Hepatocyte (in vitro differentiated cells): ENCODE results near the gene AVPR2. TPM values are rescaled to one million over a fixed set of nuclear protein-coding genes. Genes with fewer than 3 reads are reported as not detected.

ENCODE experiments used
- DNase-seq: peaks from one replicate; pipeline ENCODE4 v3.0.0-alpha.2; 2016; ENCODE audit warnings: low spot score
- H2AFZ ChIP-seq: fragments of 200-600 bp; sonication (generic); 2 replicates; pipeline ENCODE4 v1.6.0; 2016; ENCODE audit warnings: antibody characterized with exemption, mild to moderate bottlenecking
- H3K27ac ChIP-seq: fragments of 200-600 bp; sonication (generic); 2 replicates; pipeline ENCODE4 v1.5.1; 2016; ENCODE audit warnings: mild to moderate bottlenecking
- H3K27me3 ChIP-seq: fragments of 200-600 bp; sonication (generic); 2 replicates; pipeline ENCODE4 v1.6.1; 2016
- H3K36me3 ChIP-seq: fragments of 200-600 bp; sonication (generic); replicated peaks from 2 replicates; pipeline ENCODE4 v1.5.1; 2016; ENCODE audit warnings: low read depth; ENCODE audit not compliant: insufficient read depth
- H3K4me1 ChIP-seq: fragments of 200-600 bp; sonication (generic); 2 replicates; pipeline ENCODE4 v1.5.1; 2016; ENCODE audit warnings: mild to moderate bottlenecking, moderate library complexity; ENCODE audit not compliant: insufficient read depth
- H3K4me2 ChIP-seq: fragments of 200-600 bp; sonication (generic); 2 replicates; pipeline ENCODE4 v1.6.0; 2016
- H3K4me3 ChIP-seq: fragments of 200-600 bp; sonication (generic); 2 replicates; pipeline ENCODE4 v1.5.1; 2016; ENCODE audit warnings: mild to moderate bottlenecking
- H3K79me2 ChIP-seq: fragments of 200-600 bp; sonication (generic); 2 replicates; pipeline ENCODE4 v1.6.0; 2017; ENCODE audit warnings: mild to moderate bottlenecking
- H3K9me2 ChIP-seq: fragments of 200-600 bp; sonication (generic); replicated peaks from 2 replicates; pipeline ENCODE4 v1.6.0; 2017; ENCODE audit warnings: mild to moderate bottlenecking; ENCODE audit not compliant: insufficient read depth
- H3K9me3 ChIP-seq: fragments of 200-600 bp; sonication (generic); 2 replicates; pipeline ENCODE4 v1.5.1; 2016; ENCODE audit warnings: low read depth, mild to moderate bottlenecking
- H4K20me1 ChIP-seq: fragments of 200-600 bp; sonication (generic); 2 replicates; pipeline ENCODE4 v1.6.0; 2016; ENCODE audit warnings: mild to moderate bottlenecking; ENCODE audit not compliant: insufficient read depth, poor library complexity, severe bottlenecking
- EZH2 ChIP-seq: fragments of 200-600 bp; sonication (generic); IDR thresholded peaks from 2 replicates; pipeline ENCODE4 v1.6.1; 2016; ENCODE audit warnings: antibody characterized with exemption, mild to moderate bottlenecking, borderline replicate concordance
- EZH2phosphoT487 ChIP-seq: fragments of 200-600 bp; sonication (generic); IDR thresholded peaks from one replicate; pipeline ENCODE4 v1.6.1; 2018; ENCODE audit warnings: antibody characterized with exemption, mild to moderate bottlenecking, low read depth, moderate library complexity; ENCODE audit not compliant: unreplicated experiment, severe bottlenecking
- WGBS: methylation state at CpG from one replicate; pipeline ENCODE4 v1.1.6; 2016; ENCODE audit warnings: low lambda C conversion rate; ENCODE audit errors: missing lambda C conversion rate; 5-methylcytosine and 5-hydroxymethylcytosine counted together
- polyA plus RNA-seq: library from polyadenylated mRNA; unstranded; fragments of >200 nt; fragmentation: Nextera tagmentation; extraction: Ambion mirVana; gene quantifications from 2 replicates; pipeline ENCODE4 v1.2.1, GENCODE V29; 2016
- total RNA-seq: library from RNA; depleted of rRNA; stranded (reverse); fragments of >200 nt; gene quantifications from 2 replicates; pipeline ENCODE4 v1.2.3, GENCODE V29; 2014
- TF ChIP-seq, protein P1 (sequence below): fragments of 200-600 bp; sonication (generic); IDR thresholded peaks from 2 replicates; pipeline ENCODE4 v1.5.1; 2016; ENCODE audit warnings: antibody characterized with exemption, mild to moderate bottlenecking; ENCODE audit not compliant: poor library complexity

AVPR2 gene
- total and polyA plus RNA-seq, 2 experiments from 2014 or later, result not detected

DNA sequence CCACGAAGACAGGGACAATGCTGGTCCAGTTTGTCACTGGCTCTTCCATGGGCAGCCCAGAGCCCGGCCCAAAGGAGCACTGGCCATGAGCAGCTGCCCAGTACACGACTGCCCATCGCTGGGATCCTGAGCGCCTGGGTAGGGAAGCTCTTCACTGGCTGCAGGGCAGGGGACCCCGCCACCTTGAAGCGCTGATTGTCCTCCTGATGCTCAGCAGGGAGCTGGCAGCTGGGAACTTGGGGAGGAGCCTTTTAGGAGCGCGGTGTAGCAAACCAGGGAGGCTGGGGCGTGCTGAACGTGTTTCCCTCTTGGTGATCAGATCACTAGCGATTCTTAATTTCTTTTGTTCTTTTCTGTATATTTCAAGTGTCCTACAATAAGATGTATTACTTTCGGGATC lies 20.3 kb upstream of the AVPR2 start:
- Histone ChIP-seq H3K4me1 (no peaks in the 10 kb centered on the region), H3K27me3 (peaks cover 29% of the 10 kb centered on the region), H3K9me3 (no peaks in the 10 kb centered on the region), H4K20me1 (no peaks in the 10 kb centered on the region), H3K79me2 (no peaks in the 10 kb centered on the region), H3K9me2 (no peaks in the 10 kb centered on the region), H3K4me2 (no peak overlapping the region), H3K36me3 (no peaks in the 10 kb centered on the region), H2AFZ (no peak overlapping the region), H3K27ac (no peak overlapping the region), H3K4me3 (no peak overlapping the region)
- no peak for DNase-seq
- TF ChIP-seq, protein P1, sequence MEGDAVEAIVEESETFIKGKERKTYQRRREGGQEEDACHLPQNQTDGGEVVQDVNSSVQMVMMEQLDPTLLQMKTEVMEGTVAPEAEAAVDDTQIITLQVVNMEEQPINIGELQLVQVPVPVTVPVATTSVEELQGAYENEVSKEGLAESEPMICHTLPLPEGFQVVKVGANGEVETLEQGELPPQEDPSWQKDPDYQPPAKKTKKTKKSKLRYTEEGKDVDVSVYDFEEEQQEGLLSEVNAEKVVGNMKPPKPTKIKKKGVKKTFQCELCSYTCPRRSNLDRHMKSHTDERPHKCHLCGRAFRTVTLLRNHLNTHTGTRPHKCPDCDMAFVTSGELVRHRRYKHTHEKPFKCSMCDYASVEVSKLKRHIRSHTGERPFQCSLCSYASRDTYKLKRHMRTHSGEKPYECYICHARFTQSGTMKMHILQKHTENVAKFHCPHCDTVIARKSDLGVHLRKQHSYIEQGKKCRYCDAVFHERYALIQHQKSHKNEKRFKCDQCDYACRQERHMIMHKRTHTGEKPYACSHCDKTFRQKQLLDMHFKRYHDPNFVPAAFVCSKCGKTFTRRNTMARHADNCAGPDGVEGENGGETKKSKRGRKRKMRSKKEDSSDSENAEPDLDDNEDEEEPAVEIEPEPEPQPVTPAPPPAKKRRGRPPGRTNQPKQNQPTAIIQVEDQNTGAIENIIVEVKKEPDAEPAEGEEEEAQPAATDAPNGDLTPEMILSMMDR, result no peak
- no peak for TF ChIP-seq EZH2phosphoT487
- no peak for TF ChIP-seq EZH2
- 64% methylated on average over 13 of the region's 13 CpGs for WGBS

GRCh38 chrX:153884590-153884989 lies 19.9 kb upstream of the AVPR2 start:
- Histone ChIP-seq H3K79me2 (no peaks in the 10 kb centered on the region), H3K9me3 (no peaks in the 10 kb centered on the region), H3K4me3 (no peak overlapping the region), H4K20me1 (no peaks in the 10 kb centered on the region), H3K36me3 (no peaks in the 10 kb centered on the region), H3K4me1 (no peaks in the 10 kb centered on the region), H3K27me3 (peaks cover 29% of the 10 kb centered on the region), H3K4me2 (no peak overlapping the region), H3K27ac (no peak overlapping the region), H3K9me2 (no peaks in the 10 kb centered on the region), H2AFZ (no peak overlapping the region)
- 71% methylated on average over 6 of the region's 6 CpGs for WGBS
- TF ChIP-seq EZH2 (no peak), EZH2phosphoT487 (no peak)
- TF ChIP-seq, protein P1, result no peak
- no peak for DNase-seq

- Histone ChIP-seq H3K36me3 (no peaks in the 10 kb centered on the region), H3K4me2 (peak overlapping the region; percentile 53), H4K20me1 (no peaks in the 10 kb centered on the region), H3K27ac (no peak overlapping the region), H3K27me3 (peaks cover 29% of the 10 kb centered on the region), H3K79me2 (no peaks in the 10 kb centered on the region), H2AFZ (no peak overlapping the region), H3K4me1 (no peaks in the 10 kb centered on the region), H3K9me3 (no peaks in the 10 kb centered on the region), H3K4me3 (no peak overlapping the region), H3K9me2 (no peaks in the 10 kb centered on the region)
- DNase-seq, result no peak
- 48% methylated on average over 15 of the region's 32 CpGs for WGBS
- TF ChIP-seq EZH2phosphoT487, result no peak
- no peak for TF ChIP-seq EZH2
- TF ChIP-seq, protein P1, result no peak
Observed at GRCh38 chrX:153885208-153885787, 19.2 kb upstream of the AVPR2 start.
